ENCODE measurements around the gene RNF224.
"Not testable (repeated sequence)": the region's sequence is repeated elsewhere in the genome, so short reads cannot be mapped to it uniquely, and the experiment has no call there.

RNF224 gene

GRCh38 chr9:137252555-137253506 lies 25.5 kb downstream of the RNF224 start:
- FAIRE-seq (no peak), DNase-seq (ENCODE audit: low spot score) (no peak)

- no peak for DNase-seq (ENCODE audit: low spot score)
- no peak for FAIRE-seq
Measured at GRCh38 chr9:137253717-137254623, 26.7 kb downstream of the RNF224 start.

- FAIRE-seq (peak; percentile 84), DNase-seq (ENCODE audit: low spot score) (peak; percentile 98)
Measured at GRCh38 chr9:137254624-137255447, 27.5 kb downstream of the RNF224 start, which contains the start of gene NELFB. Gene NELFB (plus strand): TSS chr9:137255327.

GRCh38 chr9:137255448-137256114 lies 28.3 kb downstream of the RNF224 start:
- no peak for DNase-seq (ENCODE audit: low spot score)
- no peak for FAIRE-seq

- DNase-seq (ENCODE audit: low spot score) (no peak), FAIRE-seq (no peak)
Measured at GRCh38 chr9:137256362-137256761, 29.1 kb downstream of the RNF224 start.

- FAIRE-seq, result no peak
Measured at GRCh38 chr9:137256856-137257255, 29.6 kb downstream of the RNF224 start.

GRCh38 chr9:137262173-137262908 lies 35.0 kb downstream of the RNF224 start:
- not testable (repeated sequence) for FAIRE-seq; DNase-seq (ENCODE audit: low spot score)

More at GRCh38 chr9:137256856-137257255, 29.6 kb downstream of the RNF224 start:
- DNase-seq (ENCODE audit: low spot score), result no peak

- no peak for DNase-seq (ENCODE audit: low spot score)
- peak; percentile 5 for FAIRE-seq
Measured at GRCh38 chr9:137262909-137263285, 35.6 kb downstream of the RNF224 start.

GRCh38 chr9:137263506-137263905 lies 36.2 kb downstream of the RNF224 start:
- no peak for FAIRE-seq

GRCh38 chr9:137264067-137264466 lies 36.8 kb downstream of the RNF224 start:
- DNase-seq (ENCODE audit: low spot score) (no peak), FAIRE-seq (no peak)

More at GRCh38 chr9:137263506-137263905, 36.2 kb downstream of the RNF224 start:
- no peak for DNase-seq (ENCODE audit: low spot score)

- DNase-seq (ENCODE audit: low spot score), result no peak
- FAIRE-seq, result no peak
Measured at GRCh38 chr9:137265496-137266161, 38.3 kb downstream of the RNF224 start.

- no peak for DNase-seq (ENCODE audit: low spot score)
- FAIRE-seq, result no peak
Measured at GRCh38 chr9:137266162-137266527, 38.8 kb downstream of the RNF224 start.

GRCh38 chr9:137266585-137267453 lies 39.5 kb downstream of the RNF224 start:
- DNase-seq (ENCODE audit: low spot score) (no peak), FAIRE-seq (no peak)

GRCh38 chr9:137267933-137268355 lies 40.6 kb downstream of the RNF224 start:
- DNase-seq (ENCODE audit: low spot score), result no peak
- FAIRE-seq, result no peak

GRCh38 chr9:137268538-137269201 lies 41.4 kb downstream of the RNF224 start:
- no peak for DNase-seq (ENCODE audit: low spot score)
- FAIRE-seq, result no peak

- DNase-seq (ENCODE audit: low spot score) (no peak), FAIRE-seq (no peak)
Measured at GRCh38 chr9:137269231-137269772, 42.0 kb downstream of the RNF224 start.

- FAIRE-seq (no peak), DNase-seq (ENCODE audit: low spot score) (no peak)
Measured at GRCh38 chr9:137270929-137271695, 43.8 kb downstream of the RNF224 start.

All from urothelium cell line (cell line).